H9 (cell line): ENCODE results near the gene TFAP2A. TPM values are rescaled to one million over a fixed set of nuclear protein-coding genes. Genes with fewer than 3 reads are reported as not detected.

Experiments
- DNase-seq: peaks from one replicate; pipeline ENCODE4 v3.0.0-alpha.2; 2017
- H2AFZ ChIP-seq: one replicate; pipeline ENCODE4 v1.6.1; 2013; ENCODE audit warnings: mild to moderate bottlenecking, low read length, control low read depth, moderate library complexity
- H2AK5ac ChIP-seq: 2 replicates; pipeline ENCODE4 v1.6.1; 2013; ENCODE audit warnings: low read length, control low read depth, mixed read lengths; ENCODE audit not compliant: insufficient read length
- H2BK120ac ChIP-seq: one replicate; pipeline ENCODE4 v1.6.1; 2013; ENCODE audit warnings: low read depth, mild to moderate bottlenecking, low read length, control low read depth, inconsistent platforms; ENCODE audit not compliant: poor library complexity, severe bottlenecking
- H2BK12ac ChIP-seq: 2 replicates; pipeline ENCODE4 v1.6.1; 2013; ENCODE audit warnings: low read length, control low read depth, mixed read lengths, low read depth; ENCODE audit not compliant: insufficient read length
- H2BK15ac ChIP-seq: 2 replicates; pipeline ENCODE4 v1.6.1; 2013; ENCODE audit warnings: low read depth, low read length, control low read depth
- H2BK20ac ChIP-seq: one replicate; pipeline ENCODE4 v1.6.1; 2013; ENCODE audit warnings: low read depth, mild to moderate bottlenecking, low read length, control low read depth, inconsistent platforms; ENCODE audit not compliant: poor library complexity, severe bottlenecking
- H2BK5ac ChIP-seq: 2 replicates; pipeline ENCODE4 v1.6.1; 2013; ENCODE audit warnings: low read length, control low read depth, mixed read lengths; ENCODE audit not compliant: insufficient read length
- H3K14ac ChIP-seq: 2 replicates; pipeline ENCODE4 v1.6.1; 2013; ENCODE audit warnings: low read length, control low read depth; ENCODE audit not compliant: insufficient read depth
- H3K18ac ChIP-seq: 2 replicates; pipeline ENCODE4 v1.6.1; 2013; ENCODE audit warnings: low read depth, mild to moderate bottlenecking, mixed read lengths, low read length, control low read depth; ENCODE audit not compliant: insufficient read length
- H3K23ac ChIP-seq: 2 replicates; pipeline ENCODE4 v1.6.1; 2013; ENCODE audit warnings: low read length, control low read depth, mixed read lengths, low read depth; ENCODE audit not compliant: insufficient read length
- H3K23me2 ChIP-seq: 2 replicates; pipeline ENCODE4 v1.6.1; 2013; ENCODE audit warnings: low read depth, mild to moderate bottlenecking, mixed read lengths, low read length, control low read depth; ENCODE audit not compliant: insufficient read length, poor library complexity, severe bottlenecking
- H3K27ac ChIP-seq: 2 replicates; pipeline ENCODE4 v1.5.1; 2013; ENCODE audit warnings: low read length, control low read depth, mixed read lengths, low read depth; ENCODE audit not compliant: insufficient read length
- H3K27me3 ChIP-seq: 2 replicates; pipeline ENCODE4 v1.6.1; 2013; ENCODE audit warnings: low read length, control low read depth, inconsistent platforms; ENCODE audit not compliant: insufficient read depth
- H3K4ac ChIP-seq: 2 replicates; pipeline ENCODE4 v1.6.1; 2013; ENCODE audit warnings: low read depth, mild to moderate bottlenecking, control low read depth, inconsistent platforms, low read length, moderate library complexity
- H3K4me1 ChIP-seq: 2 replicates; pipeline ENCODE4 v1.6.1; 2013; ENCODE audit warnings: low read length, control low read depth, inconsistent platforms; ENCODE audit not compliant: insufficient read depth
- H3K4me2 ChIP-seq: 2 replicates; pipeline ENCODE4 v1.6.1; 2013; ENCODE audit warnings: low read length, control low read depth, mixed read lengths; ENCODE audit not compliant: insufficient read length, insufficient read depth
- H3K56ac ChIP-seq: 2 replicates; pipeline ENCODE4 v1.6.1; 2013; ENCODE audit warnings: low read depth, mild to moderate bottlenecking, mixed read lengths, low read length, control low read depth; ENCODE audit not compliant: insufficient read length
- H3K79me1 ChIP-seq: 2 replicates; pipeline ENCODE4 v1.6.1; 2013; ENCODE audit warnings: low read depth, mild to moderate bottlenecking, moderate library complexity, low read length, control low read depth, inconsistent platforms; ENCODE audit not compliant: insufficient read depth, poor library complexity, severe bottlenecking
- H3K79me2 ChIP-seq: 2 replicates; pipeline ENCODE4 v1.6.1; 2013; ENCODE audit warnings: low read length, control low read depth, inconsistent platforms; ENCODE audit not compliant: insufficient read depth
- H3K9ac ChIP-seq: 2 replicates; pipeline ENCODE4 v1.6.1; 2013; ENCODE audit warnings: low read length, control low read depth, mixed read lengths; ENCODE audit not compliant: insufficient read length; ENCODE audit errors: extremely low read depth
- H3K9me3 ChIP-seq: one replicate; pipeline ENCODE4 v1.6.1; 2013; ENCODE audit warnings: low read depth, low read length, inconsistent platforms; ENCODE audit not compliant: control insufficient read depth
- H3T11ph ChIP-seq: one replicate; pipeline ENCODE4 v1.6.1; 2013; ENCODE audit warnings: mild to moderate bottlenecking, low read length, control low read depth, inconsistent platforms
- H4K20me1 ChIP-seq: one replicate; pipeline ENCODE4 v1.6.1; 2013; ENCODE audit not compliant: control insufficient read depth, insufficient read length, insufficient read depth
- H4K5ac ChIP-seq: 2 replicates; pipeline ENCODE4 v1.6.1; 2013; ENCODE audit warnings: low read depth, mild to moderate bottlenecking, mixed read lengths, low read length, control low read depth; ENCODE audit not compliant: insufficient read length
- H4K8ac ChIP-seq: replicated peaks from 2 replicates; pipeline ENCODE4 v1.6.1; 2013; ENCODE audit warnings: low read length, control low read depth, mixed read lengths, low read depth; ENCODE audit not compliant: insufficient read length
- H4K91ac ChIP-seq: 2 replicates; pipeline ENCODE4 v1.6.1; 2013; ENCODE audit warnings: low read depth, mild to moderate bottlenecking, moderate library complexity, mixed read lengths, low read length, control low read depth; ENCODE audit not compliant: insufficient read length
- H3K27ac Mint-ChIP-seq, 3 experiments: 2 replicates in 2 of 3; 3 replicates in 1 of 3; pipeline ENCODE4 v1.8.0; 2020 to 2021; ENCODE audit warnings: mixed read lengths in 3 of 3, mild to moderate bottlenecking in 1 of 3, moderate library complexity in 1 of 3
- H3K27me3 Mint-ChIP-seq: 2 replicates; pipeline ENCODE4 v1.8.0; 2021; ENCODE audit warnings: low read depth, mild to moderate bottlenecking, moderate library complexity, mixed read lengths
- H3K36me3 Mint-ChIP-seq, 3 experiments: 2 replicates in 2 of 3; 3 replicates in 1 of 3; pipeline ENCODE4 v1.8.0; 2020 to 2021; ENCODE audit warnings: low read depth in 3 of 3, mixed read lengths in 3 of 3; ENCODE audit not compliant: insufficient read depth in 1 of 3
- H3K4me1 Mint-ChIP-seq, 2 experiments: 2 replicates each; pipeline ENCODE4 v1.8.0; 2020; ENCODE audit warnings: mixed read lengths in 2 of 2
- H3K4me3 Mint-ChIP-seq, 2 experiments: 2 replicates in 1 of 2; 3 replicates in 1 of 2; pipeline ENCODE4 v1.8.0; 2020 to 2021; ENCODE audit warnings: mild to moderate bottlenecking in 2 of 2, mixed read lengths in 2 of 2, moderate library complexity in 1 of 2
- H3K9me3 Mint-ChIP-seq, 2 experiments: 2 replicates in 1 of 2; 3 replicates in 1 of 2; pipeline ENCODE4 v1.8.0; 2020; ENCODE audit warnings: mild to moderate bottlenecking in 2 of 2, mixed read lengths in 2 of 2, moderate library complexity in 1 of 2
- total RNA-seq: library from RNA; stranded (reverse); gene quantifications from 2 replicates; pipeline ENCODE4 v1.2.1, GENCODE V29; 2021
- TF ChIP-seq, protein P1 (sequence below): fragments of 200-600 bp; sonication (generic); conservative IDR thresholded peaks from 3 replicates; pipeline ENCODE4 v1.8.0; 2021; ENCODE audit warnings: antibody characterized with exemption, mild to moderate bottlenecking

TFAP2A gene
- total RNA-seq, 1 experiment from 2014 or later: 2.6 TPM

DNA sequence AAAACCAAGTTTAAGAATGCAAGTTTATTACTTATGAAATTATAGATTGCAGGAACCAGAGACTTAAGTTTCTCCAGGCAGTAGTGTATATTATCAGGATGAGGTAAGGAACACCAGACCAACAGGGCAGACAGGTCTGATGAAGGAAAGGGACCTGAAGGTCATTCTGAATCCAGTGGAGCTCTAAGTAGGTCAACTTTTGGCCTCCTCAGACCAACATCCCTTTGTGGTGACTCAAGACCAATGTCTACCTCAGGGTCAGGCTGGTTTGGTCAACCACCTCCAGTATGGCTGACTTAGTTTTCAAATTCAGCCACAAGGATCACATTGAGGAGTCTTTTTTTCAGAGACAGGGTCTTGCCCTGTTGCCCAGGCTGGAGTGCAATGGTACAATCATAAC, 38.7 kb upstream of the TFAP2A start:
- Histone ChIP-seq H4K20me1 (no peaks in the 10 kb centered on the region), H4K5ac (no peak overlapping the region), H4K8ac (no peak overlapping the region), H2AK5ac (no peak overlapping the region), H3K9ac (no peak overlapping the region), H2BK12ac (no peak overlapping the region), H3K79me1 (no peaks in the 10 kb centered on the region), H3K9me3 (no peaks in the 10 kb centered on the region), H2AFZ (no peak overlapping the region), H2BK120ac (no peak overlapping the region), H3K27me3 (no peaks in the 10 kb centered on the region), H2BK20ac (no peak overlapping the region), H2BK5ac (no peak overlapping the region), H3T11ph (no peak overlapping the region), H3K23ac (no peak overlapping the region), H3K4me2 (no peak overlapping the region), H3K79me2 (no peaks in the 10 kb centered on the region), H3K27ac (no peak overlapping the region), H3K18ac (no peak overlapping the region), H2BK15ac (no peak overlapping the region), H3K14ac (no peak overlapping the region), H4K91ac (no peak overlapping the region), H3K4ac (no peak overlapping the region), H3K56ac (no peak overlapping the region), H3K4me1 (no peaks in the 10 kb centered on the region), H3K23me2 (no peaks in the 10 kb centered on the region)
- H3K4me1 Mint-ChIP-seq: peaks cover 6 to 7% of the 10 kb centered on the region in 2 experiments
- H3K27me3 Mint-ChIP-seq: peaks cover 2% of the 10 kb centered on the region; the same call in 1 of the 2 replicates
- H3K4me3 Mint-ChIP-seq: no peak overlapping the region
- H3K36me3 Mint-ChIP-seq: no peaks in the 10 kb centered on the region
- H3K27ac Mint-ChIP-seq: no peak overlapping the region
- no peak for DNase-seq
- no peaks in the 10 kb centered on the region for H3K9me3 Mint-ChIP-seq
- TF ChIP-seq, protein P1, sequence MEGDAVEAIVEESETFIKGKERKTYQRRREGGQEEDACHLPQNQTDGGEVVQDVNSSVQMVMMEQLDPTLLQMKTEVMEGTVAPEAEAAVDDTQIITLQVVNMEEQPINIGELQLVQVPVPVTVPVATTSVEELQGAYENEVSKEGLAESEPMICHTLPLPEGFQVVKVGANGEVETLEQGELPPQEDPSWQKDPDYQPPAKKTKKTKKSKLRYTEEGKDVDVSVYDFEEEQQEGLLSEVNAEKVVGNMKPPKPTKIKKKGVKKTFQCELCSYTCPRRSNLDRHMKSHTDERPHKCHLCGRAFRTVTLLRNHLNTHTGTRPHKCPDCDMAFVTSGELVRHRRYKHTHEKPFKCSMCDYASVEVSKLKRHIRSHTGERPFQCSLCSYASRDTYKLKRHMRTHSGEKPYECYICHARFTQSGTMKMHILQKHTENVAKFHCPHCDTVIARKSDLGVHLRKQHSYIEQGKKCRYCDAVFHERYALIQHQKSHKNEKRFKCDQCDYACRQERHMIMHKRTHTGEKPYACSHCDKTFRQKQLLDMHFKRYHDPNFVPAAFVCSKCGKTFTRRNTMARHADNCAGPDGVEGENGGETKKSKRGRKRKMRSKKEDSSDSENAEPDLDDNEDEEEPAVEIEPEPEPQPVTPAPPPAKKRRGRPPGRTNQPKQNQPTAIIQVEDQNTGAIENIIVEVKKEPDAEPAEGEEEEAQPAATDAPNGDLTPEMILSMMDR: no peak
